Colonic mucosa (tissue), 4 donors: ENCODE measurements around the gene AHSG. TPM values are rescaled to one million over a fixed set of nuclear protein-coding genes. Genes with fewer than 3 reads are reported as not detected.

Source experiments
- DNase-seq: peaks from one replicate; pipeline ENCODE4 v3.0.0-alpha.2; 2020
- H3K27ac ChIP-seq: fragments of 200-600 bp; one replicate; pipeline ENCODE4 v1.8.0; 2021
- H3K27me3 ChIP-seq: fragments of 200-600 bp; one replicate; pipeline ENCODE4 v1.8.0; 2021
- H3K36me3 ChIP-seq: fragments of 200-600 bp; one replicate; pipeline ENCODE4 v1.8.0; 2021
- H3K4me1 ChIP-seq: fragments of 200-600 bp; one replicate; pipeline ENCODE4 v1.8.0; 2021; ENCODE audit warnings: mild to moderate bottlenecking
- H3K4me3 ChIP-seq: fragments of 200-600 bp; one replicate; pipeline ENCODE4 v1.8.0; 2021
- H3K9ac ChIP-seq, 2 donors: one replicate each; pipeline ENCODE4 v1.7.0; 2013; ENCODE audit warnings: control low read depth in 2 of 2, low read depth in 2 of 2, low read length in 2 of 2
- H3K9me3 ChIP-seq: fragments of 200-600 bp; one replicate; pipeline ENCODE4 v1.8.0; 2021
- intact Hi-C: fragments of 100-400 bp; cut with DNase I; formaldehyde crosslinking; loops from one replicate; pipeline ENCODE4 v1.14.1; 2022
- total RNA-seq, 2 donors: library from RNA; stranded (reverse); fragmentation: NEBNext Ultra II Directional in 1 of 2; extraction: Animal tissue kit (Norgen Biotek cat#: 25700) in 1 of 2; gene quantifications; one replicate each; pipeline ENCODE4 v1.2.1, GENCODE V29; 2021
- TF ChIP-seq, protein P1 (sequence below): fragments of 200-600 bp; IDR thresholded peaks from one replicate; pipeline ENCODE4 v1.8.0; 2022; ENCODE audit warnings: antibody characterized with exemption, mild to moderate bottlenecking
- donor health status: healthy.
- donor health status: DM: no; HTN: no; CAD: no.
- donor health status: DM: no; HTN: no; CAD: no.

The AHSG gene
- total RNA-seq, 2 donors from 2014 or later = 1.9 TPM; not detected in 1

- DNase-seq = no peak
Measured at GRCh38 chr3:186646841-186647240, 34.0 kb downstream of the AHSG start.

GRCh38 chr3:186648851-186649250, 36.0 kb downstream of the AHSG start:
- no peaks in the 10 kb centered on the region for H3K9me3 ChIP-seq
- intact Hi-C loops = no loop called here
- TF ChIP-seq, protein P1, sequence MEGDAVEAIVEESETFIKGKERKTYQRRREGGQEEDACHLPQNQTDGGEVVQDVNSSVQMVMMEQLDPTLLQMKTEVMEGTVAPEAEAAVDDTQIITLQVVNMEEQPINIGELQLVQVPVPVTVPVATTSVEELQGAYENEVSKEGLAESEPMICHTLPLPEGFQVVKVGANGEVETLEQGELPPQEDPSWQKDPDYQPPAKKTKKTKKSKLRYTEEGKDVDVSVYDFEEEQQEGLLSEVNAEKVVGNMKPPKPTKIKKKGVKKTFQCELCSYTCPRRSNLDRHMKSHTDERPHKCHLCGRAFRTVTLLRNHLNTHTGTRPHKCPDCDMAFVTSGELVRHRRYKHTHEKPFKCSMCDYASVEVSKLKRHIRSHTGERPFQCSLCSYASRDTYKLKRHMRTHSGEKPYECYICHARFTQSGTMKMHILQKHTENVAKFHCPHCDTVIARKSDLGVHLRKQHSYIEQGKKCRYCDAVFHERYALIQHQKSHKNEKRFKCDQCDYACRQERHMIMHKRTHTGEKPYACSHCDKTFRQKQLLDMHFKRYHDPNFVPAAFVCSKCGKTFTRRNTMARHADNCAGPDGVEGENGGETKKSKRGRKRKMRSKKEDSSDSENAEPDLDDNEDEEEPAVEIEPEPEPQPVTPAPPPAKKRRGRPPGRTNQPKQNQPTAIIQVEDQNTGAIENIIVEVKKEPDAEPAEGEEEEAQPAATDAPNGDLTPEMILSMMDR = no peak
- no peak overlapping the region for H3K9ac ChIP-seq
- H3K4me1 ChIP-seq = no peaks in the 10 kb centered on the region
- DNase-seq = no peak
- no peaks in the 10 kb centered on the region for H3K27me3 ChIP-seq
- H3K36me3 ChIP-seq = no peaks in the 10 kb centered on the region
- no peak overlapping the region for H3K27ac ChIP-seq
- no peak overlapping the region for H3K4me3 ChIP-seq

More at GRCh38 chr3:186646841-186647240, 34.0 kb downstream of the AHSG start:
- Histone ChIP-seq H3K4me3 (no peak overlapping the region), H3K9me3 (no peaks in the 10 kb centered on the region), H3K27me3 (no peaks in the 10 kb centered on the region), H3K9ac (no peak overlapping the region), H3K27ac (no peak overlapping the region), H3K4me1 (no peaks in the 10 kb centered on the region), H3K36me3 (no peaks in the 10 kb centered on the region)
- TF ChIP-seq, protein P1 = no peak
- intact Hi-C loops = no loop called here

GRCh38 chr3:186651678-186652215, 38.9 kb downstream of the AHSG start:
- no peak overlapping the region for H3K27ac ChIP-seq
- no peak overlapping the region for H3K4me3 ChIP-seq
- no peaks in the 10 kb centered on the region for H3K4me1 ChIP-seq
- intact Hi-C loops = no loop called here
- TF ChIP-seq, protein P1 = no peak
- H3K9ac ChIP-seq = no peak overlapping the region
- no peaks in the 10 kb centered on the region for H3K27me3 ChIP-seq
- DNase-seq = no peak
- no peaks in the 10 kb centered on the region for H3K36me3 ChIP-seq
- H3K9me3 ChIP-seq = no peaks in the 10 kb centered on the region

- Histone ChIP-seq H3K4me3 (no peak overlapping the region), H3K4me1 (no peaks in the 10 kb centered on the region), H3K27me3 (no peaks in the 10 kb centered on the region), H3K9me3 (no peaks in the 10 kb centered on the region), H3K27ac (no peak overlapping the region), H3K9ac (no peak overlapping the region), H3K36me3 (no peaks in the 10 kb centered on the region)
- TF ChIP-seq, protein P1 = no peak
- no peak for DNase-seq
- intact Hi-C loops = no loop called here
Measured at GRCh38 chr3:186653080-186653707, 40.3 kb downstream of the AHSG start.

DNA sequence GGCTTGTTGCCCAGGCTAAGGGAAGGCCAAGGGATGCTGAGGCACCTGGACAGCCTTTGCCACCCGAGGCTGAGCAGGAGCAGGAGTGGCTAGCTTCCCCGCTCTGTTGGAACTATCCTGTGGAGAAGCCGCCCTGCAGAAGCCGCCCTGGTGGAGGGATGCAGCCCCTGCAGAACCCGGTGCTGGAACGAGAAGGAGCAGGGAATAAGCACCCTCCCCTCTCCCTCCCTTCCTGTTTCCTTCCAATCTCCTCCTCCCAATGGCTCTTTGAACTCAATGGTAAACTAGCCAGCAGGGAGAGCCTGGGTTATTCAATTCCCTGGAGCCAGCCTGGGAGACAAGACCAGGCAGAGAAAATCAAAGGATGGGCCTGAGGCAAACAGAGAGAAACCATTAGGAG, 41.1 kb downstream of the AHSG start:
- H3K9ac ChIP-seq = no peak overlapping the region
- DNase-seq = no peak
- H3K4me3 ChIP-seq = no peak overlapping the region
- H3K9me3 ChIP-seq = no peaks in the 10 kb centered on the region
- H3K36me3 ChIP-seq = no peaks in the 10 kb centered on the region
- H3K4me1 ChIP-seq = no peaks in the 10 kb centered on the region
- TF ChIP-seq, protein P1 = no peak
- H3K27me3 ChIP-seq = no peaks in the 10 kb centered on the region
- intact Hi-C loops = no loop called here
- H3K27ac ChIP-seq = no peak overlapping the region
